GM19099 (cell line): Measurements from ENCODE around the gene BABAM2.

Source experiments
- POLR2A ChIP-seq: IDR thresholded peaks from 3 replicates; pipeline ENCODE4 v1.6.1; 2011; ENCODE audit warnings: low read depth; ENCODE audit not compliant: insufficient read length; ENCODE audit errors: extremely low read depth

Gene BABAM2

DNA sequence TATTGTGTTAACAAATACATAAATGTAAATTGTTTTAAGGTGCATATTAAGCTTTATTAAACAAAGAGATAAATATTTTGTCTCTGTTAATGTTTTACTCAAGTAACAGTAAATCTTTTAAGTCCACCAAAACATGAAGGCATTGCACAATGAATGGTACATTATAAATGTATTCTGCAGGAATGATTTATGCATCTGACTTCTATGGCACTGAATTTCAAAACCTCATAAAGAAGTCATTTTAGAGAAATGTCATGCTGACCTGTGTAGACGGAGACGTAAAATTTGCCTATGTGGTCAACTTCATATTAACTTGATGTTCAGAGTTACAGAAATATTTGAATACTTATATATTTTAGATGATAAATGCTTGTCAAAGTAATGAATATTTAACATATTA, 194.7 kb downstream of the BABAM2 start:
- TF ChIP-seq POLR2A: no peak

DNA sequence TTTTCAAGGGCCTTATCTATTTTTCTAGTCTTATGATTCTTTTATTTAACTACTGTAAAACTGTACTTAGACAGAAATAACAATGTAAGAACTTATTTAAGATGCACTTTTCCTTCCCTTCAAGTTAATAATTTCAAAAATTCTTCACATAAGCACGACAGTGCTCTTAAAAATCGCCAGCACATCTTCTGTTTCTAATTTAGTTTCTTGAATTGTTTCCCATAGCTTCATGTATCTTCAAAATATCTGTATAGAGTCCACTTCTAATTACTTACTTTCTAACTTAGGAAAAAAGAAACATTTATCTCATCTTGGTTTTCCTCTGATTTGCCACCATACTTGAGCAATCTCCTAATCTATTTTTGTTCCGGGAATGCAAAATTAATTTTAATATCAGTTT, 196.1 kb downstream of the BABAM2 start:
- TF ChIP-seq POLR2A: no peak

DNA sequence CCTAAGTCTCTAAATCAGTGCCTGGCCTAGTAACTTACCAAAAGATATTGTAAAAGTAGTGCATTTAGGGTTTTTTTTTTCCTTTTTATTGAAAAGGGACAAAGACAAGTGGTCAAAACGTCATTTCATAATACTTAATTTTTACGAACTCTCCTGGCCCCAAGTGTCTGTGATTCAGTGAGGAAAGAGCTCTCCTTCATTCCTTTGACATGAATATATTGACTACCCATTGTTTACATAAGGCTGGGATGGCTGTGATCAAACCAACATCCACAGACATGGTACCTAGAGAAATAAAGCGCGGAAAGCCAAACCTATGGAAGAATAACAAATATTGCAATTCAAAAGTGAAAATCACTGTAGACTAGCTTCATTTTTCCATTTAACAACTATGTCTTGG, 198.4 kb downstream of the BABAM2 start:
- no peak for TF ChIP-seq POLR2A

DNA sequence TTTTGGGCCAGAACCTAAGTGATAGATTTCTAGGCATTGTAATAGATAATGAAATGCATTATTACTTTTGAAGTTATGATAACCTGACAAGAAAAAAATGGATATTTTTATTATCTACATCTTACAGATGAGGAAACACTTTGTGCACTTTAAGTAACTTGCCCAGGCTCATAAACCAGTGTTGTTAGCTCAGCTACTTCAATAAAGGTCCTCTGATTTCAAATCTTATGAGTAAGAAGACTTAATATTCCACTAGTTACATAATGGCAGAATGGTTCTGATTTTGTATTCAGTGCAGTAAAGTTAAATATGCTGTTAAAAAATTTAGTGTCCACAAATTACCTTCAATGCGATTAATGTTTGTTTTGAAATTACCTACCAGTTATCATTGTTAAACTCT, 199.0 kb downstream of the BABAM2 start:
- no peak for TF ChIP-seq POLR2A

DNA sequence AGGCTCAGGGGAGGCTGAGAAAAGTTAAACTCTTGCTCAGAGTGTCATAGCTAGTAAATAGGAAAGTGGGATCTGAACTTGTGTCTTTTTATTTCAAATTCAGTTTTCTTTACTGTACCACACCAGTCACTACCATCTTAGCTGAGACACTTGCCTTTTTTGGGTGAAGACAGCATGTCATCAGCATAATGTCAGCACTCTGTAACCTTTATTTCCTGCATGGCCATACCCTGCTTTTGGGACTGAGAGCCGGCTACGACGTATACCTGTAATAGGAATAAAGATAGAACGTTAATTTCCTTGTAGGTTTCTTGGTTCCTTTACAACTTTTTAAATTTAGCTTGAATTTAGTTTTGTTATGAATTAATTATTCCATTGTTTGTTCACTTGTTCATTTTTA, 202.8 kb downstream of the BABAM2 start:
- TF ChIP-seq POLR2A: no peak

DNA sequence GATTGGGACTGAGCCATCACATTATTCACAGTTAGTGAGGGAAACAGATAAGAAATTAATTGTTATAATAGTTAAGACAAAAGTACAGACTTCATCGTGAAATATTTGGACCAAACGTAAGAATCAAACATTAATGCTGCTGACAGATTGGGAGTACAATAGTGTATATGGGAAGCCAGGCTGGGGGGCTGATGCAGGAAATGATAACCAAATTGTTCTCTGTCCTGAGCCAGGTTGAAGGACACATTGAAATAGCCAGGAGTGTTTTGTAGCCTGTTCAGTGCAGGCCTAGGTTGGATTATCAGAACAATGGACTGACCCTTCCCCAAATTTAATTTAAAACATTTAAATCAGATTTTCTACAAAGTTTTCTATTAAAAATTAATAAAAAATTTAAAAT, 203.2 kb downstream of the BABAM2 start:
- TF ChIP-seq POLR2A: no peak

DNA sequence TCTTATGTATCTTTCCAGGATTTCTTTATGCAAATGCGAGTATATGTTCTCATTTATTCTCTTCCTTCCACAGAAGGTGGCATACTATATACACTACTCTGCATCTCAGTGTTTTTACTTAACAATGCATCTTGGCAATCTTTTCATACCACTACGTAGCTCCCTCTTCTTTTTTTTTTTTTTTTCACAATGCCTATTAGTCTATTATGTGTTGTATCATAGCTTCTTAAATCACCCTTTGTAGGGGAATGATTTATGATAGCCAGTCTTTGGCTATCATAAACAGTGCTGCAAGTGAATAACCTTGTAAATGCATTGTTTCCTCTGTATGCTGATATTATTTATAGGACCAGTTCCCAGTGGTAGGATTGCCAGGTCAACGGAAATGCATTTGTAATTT, 204.2 kb downstream of the BABAM2 start:
- TF ChIP-seq POLR2A: no peak

DNA sequence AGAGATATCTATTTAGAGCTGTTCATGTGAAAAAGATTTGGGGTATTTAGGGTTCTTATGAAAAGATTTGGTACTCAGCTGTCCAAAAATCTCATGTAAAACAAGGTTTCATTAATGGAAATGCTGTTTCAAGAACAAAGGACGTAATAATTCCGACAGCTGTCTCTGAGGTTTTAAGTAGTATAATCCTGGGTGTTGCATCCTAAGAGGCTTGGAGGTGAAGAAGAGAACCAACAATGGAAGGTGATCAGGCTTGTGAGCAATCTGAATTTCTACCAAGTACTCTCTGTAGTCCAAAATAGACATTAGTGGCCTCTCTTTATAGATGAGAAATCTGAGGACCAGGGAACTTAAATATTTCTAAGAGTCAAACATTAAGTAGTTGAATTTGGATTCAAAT, 205.1 kb downstream of the BABAM2 start:
- no peak for TF ChIP-seq POLR2A

DNA sequence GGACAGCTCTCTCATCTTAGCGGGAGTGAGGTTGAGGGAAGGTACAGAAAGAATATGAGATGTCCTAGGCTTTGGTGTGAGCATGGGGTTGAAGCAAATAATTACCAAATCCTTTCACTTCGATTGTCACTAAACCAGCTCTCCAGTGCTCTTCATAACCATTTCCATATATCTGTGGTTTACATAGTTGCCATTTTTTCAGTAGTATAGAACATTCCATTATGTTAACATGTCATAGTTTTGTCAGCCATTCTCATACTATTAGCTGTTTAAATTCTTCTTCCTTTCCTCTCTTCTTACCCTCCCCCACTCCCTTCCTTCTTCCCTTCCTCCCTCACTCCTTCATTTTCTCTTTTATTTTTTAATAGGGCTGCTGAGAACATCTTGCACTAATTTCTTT, 205.9 kb downstream of the BABAM2 start:
- no peak for TF ChIP-seq POLR2A

DNA sequence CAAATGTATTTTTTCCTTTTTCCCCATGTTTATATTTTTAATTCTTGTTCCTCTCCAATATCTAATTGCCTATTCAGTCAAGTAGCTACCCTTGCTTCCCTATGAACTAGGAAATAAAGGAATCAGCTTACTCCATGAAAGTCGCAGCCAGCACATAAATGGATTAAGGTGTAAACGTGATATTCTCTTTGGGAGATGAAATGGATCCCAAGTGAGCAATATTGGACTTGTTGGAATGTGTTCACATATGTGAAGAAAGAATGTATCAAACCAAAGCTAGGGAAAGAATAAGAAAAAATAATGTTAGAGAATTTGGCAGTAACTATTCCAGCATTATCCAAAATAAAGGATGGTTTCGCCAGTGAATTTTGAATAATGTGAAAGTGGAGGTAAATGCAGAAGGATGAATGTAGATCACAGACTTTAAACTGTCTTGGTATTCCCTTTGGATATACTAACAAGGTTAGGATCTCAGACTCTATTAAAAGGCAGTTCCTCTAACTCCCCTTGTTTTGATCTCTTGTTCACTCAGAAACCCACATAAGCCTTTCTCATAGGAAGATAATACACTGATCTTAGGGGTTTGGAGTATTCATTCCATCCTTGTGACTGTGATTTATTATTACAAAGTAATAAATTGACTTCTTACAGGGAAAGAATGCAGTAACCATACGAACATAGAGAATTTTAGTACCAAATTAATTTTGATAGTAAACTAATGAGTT, 208.1 kb downstream of the BABAM2 start:
- no peak for TF ChIP-seq POLR2A

DNA sequence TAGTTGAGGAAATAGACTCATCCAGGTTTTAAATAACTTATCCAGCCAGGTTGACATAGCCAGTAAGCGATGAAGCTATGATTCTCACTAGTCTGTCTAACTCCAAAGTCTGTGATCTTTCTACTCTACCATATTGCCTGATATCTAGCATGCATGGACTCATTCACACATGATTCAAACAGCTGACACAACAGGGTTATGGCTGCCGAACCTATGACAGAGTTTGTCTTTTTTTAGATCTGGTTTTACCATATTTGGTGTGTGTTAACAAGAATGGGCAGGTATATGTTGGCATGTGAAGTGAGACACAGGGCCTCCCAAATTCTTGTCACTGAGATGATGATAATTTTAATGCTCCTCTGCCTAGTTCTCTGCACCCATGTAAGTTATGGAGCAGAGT, 210.6 kb downstream of the BABAM2 start:
- TF ChIP-seq POLR2A: no peak

DNA sequence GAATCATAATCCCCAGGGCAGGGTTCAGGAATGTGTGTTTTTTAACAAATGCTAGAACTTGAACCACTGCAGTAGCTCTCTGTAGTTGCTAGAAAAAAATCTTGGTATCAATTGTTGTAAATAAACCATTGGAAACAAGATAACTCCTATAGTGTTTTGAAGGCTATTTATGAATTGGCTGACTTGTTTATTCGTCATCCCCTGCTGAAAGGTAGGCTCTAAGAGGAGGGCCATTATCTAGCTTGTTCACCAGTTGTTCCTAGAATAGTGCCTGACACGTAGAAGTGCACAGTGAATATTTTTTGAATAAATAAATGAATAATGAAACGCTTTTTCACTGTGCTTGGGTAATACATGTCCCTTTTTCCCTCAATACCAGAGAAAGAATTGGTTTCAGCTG, 211.4 kb downstream of the BABAM2 start:
- TF ChIP-seq POLR2A: no peak

DNA sequence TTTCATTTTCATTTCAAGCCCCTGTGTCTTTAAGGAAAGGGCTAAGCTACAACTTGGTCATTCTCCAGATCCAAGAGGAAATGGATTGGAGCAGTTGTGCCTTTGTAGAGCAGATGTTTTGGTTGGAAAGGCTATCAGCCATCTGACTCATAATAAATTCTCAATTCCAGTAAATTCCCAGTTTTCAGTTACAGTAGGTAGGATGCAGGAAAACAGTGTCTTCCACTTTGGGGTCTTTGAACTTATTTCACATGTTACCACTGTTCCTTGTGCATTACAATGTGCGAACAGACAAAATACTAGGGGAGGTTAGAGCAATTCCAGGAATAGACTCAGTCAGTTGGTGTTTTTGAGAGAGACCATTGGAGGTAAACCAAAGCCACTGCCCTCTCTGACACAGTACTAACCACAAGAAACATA, 211.9 kb downstream of the BABAM2 start:
- TF ChIP-seq POLR2A: no peak

DNA sequence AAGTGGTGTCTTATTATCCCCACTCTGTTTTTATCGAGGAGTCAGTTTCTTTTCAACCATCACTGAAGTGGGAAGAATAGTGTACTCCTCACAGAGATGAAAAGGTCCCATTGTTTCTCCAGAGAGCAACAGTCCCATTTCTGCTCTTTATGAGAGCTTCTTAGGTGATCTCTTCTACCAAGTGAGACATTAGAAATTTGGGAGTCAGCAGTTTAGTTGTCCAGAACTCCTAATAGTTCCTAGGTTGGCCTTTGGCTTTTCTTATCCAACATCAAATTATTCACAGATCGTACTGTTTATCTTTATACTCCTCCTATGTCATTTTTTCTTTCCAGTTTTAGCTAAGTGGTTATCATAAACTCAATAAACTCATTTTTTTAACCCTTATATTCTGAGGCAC, 213.1 kb downstream of the BABAM2 start:
- no peak for TF ChIP-seq POLR2A

DNA sequence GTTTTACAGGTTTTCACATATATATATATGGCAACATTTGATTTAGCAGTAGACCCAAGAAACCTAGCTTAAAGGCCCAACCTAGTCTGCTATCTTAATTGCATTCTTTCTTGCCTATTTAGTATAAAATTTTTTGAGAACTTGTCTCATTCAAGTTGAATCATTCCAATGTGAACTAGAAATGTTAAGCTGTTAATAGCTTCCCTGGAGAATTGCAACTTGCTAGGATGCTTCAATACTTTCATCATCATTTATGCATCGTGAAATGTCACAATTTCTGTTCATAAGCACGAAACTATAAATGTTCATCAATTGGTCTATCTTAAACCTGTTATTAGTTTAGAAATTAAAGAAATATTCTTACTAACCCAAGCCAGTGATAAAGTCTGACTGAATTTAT, 217.6 kb downstream of the BABAM2 start:
- TF ChIP-seq POLR2A: no peak

DNA sequence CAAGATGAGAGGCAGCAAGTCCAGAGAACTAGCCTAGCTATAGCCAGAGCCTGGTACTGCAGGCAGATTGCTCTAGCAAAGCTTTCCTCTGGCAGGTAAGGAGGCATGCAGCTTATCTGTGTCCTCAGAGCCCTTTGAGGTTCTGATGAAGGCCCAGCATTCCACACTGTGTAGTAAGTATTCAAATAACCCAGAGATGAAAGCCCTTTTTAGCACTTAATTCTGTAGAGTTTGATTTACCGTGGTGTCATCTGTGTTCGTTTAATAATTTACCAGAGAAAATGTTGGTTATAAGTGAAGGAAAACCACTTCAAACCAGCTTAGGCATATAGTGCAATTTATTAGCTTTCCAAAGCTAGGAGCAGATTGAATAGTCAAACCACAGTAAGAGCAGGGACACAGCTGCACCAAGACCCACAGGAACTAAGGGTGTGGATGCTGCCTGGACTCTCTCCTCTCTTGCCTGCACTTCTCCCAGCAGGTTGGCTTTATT, 226.6 kb downstream of the BABAM2 start:
- TF ChIP-seq POLR2A: no peak

DNA sequence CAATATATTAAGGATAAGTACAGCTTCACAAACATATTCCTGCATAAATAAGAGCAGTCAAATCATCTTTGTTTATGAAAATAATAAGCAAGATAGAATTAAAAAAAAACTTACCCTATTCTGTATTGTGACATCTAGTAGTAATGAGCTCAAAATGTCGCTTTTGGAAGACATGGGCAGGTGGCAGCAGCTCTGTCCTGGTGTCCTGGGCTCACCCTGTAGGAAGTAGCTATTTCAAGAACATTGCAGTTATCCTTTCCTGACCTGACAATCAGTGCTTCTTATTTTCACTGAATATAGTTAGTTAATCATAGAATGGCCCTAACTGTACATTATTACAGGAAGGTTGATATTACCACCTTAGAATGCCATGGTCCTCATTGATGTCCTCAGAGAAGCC, 229.1 kb downstream of the BABAM2 start:
- no peak for TF ChIP-seq POLR2A
